Measurements from ENCODE around the gene C3orf38.

DNA sequence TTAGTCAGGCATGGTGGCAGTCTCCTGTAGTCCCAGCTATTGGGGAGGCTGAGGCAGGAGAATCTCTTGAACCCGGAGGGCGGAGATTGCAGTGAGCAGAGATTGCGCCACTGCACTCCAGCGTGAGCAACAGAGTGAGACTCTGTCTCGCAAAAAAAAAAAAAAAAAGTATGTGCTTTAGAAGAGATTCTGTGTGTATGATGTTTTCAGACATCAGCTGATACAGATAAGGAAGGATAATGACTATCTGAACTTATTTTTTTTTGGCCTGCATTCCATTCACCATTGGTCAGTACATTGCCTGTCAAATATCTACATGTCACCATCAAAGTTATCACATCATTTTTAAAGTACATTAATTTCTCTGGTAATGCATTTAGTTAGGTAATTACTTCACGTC is 17.4 kb downstream of the C3orf38 start:
- TF ChIP-seq, protein P1, sequence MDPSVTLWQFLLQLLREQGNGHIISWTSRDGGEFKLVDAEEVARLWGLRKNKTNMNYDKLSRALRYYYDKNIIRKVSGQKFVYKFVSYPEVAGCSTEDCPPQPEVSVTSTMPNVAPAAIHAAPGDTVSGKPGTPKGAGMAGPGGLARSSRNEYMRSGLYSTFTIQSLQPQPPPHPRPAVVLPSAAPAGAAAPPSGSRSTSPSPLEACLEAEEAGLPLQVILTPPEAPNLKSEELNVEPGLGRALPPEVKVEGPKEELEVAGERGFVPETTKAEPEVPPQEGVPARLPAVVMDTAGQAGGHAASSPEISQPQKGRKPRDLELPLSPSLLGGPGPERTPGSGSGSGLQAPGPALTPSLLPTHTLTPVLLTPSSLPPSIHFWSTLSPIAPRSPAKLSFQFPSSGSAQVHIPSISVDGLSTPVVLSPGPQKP (IDR thresholded peaks at IDR 0.05; ENCODE audit: low read depth, low read length) = no peak
- TF ChIP-seq POLR2A (IDR thresholded peaks at IDR 0.05; ENCODE audit: low read length) = no peak
- no peak for TF ChIP-seq MAZ (IDR thresholded peaks at IDR 0.05; ENCODE audit: borderline replicate concordance, low read depth, low read length)
- TF ChIP-seq NPAS2 (CRISPR knock-in tag; IDR thresholded peaks at IDR 0.05; ENCODE audit: borderline replicate concordance) = no peak
- TF ChIP-seq RAD21 (conservative IDR thresholded peaks at IDR 0.05 in 1 of 2, IDR thresholded peaks at IDR 0.05 in 1 of 2) = no peak
- no peak for TF ChIP-seq RCOR1 (IDR thresholded peaks at IDR 0.05; ENCODE audit: low read depth, low read length)
- TF ChIP-seq, protein P2, sequence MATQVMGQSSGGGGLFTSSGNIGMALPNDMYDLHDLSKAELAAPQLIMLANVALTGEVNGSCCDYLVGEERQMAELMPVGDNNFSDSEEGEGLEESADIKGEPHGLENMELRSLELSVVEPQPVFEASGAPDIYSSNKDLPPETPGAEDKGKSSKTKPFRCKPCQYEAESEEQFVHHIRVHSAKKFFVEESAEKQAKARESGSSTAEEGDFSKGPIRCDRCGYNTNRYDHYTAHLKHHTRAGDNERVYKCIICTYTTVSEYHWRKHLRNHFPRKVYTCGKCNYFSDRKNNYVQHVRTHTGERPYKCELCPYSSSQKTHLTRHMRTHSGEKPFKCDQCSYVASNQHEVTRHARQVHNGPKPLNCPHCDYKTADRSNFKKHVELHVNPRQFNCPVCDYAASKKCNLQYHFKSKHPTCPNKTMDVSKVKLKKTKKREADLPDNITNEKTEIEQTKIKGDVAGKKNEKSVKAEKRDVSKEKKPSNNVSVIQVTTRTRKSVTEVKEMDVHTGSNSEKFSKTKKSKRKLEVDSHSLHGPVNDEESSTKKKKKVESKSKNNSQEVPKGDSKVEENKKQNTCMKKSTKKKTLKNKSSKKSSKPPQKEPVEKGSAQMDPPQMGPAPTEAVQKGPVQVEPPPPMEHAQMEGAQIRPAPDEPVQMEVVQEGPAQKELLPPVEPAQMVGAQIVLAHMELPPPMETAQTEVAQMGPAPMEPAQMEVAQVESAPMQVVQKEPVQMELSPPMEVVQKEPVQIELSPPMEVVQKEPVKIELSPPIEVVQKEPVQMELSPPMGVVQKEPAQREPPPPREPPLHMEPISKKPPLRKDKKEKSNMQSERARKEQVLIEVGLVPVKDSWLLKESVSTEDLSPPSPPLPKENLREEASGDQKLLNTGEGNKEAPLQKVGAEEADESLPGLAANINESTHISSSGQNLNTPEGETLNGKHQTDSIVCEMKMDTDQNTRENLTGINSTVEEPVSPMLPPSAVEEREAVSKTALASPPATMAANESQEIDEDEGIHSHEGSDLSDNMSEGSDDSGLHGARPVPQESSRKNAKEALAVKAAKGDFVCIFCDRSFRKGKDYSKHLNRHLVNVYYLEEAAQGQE (IDR thresholded peaks at IDR 0.05) = no peak

Data from A549 (cell line).